ENCODE results near the gene TRMT61A.

DNA sequence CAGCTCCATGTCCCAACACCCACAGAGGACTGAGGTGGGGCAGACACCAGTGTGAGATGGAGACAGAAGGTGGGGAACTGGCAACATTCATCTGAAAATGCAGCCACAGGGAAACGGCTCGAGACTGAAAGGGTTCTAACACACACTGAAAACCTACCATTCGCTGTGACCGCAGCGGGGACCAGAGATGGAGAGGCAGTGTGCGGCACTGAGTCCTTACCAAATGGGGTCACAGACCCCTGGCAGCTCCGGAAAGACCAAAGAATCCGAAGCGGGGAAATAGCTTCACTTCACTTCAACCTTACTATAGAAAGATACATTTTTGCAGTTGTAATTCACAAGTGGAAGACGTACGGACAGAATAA is 23.8 kb downstream of the TRMT61A start:
- TF ChIP-seq, protein P1, sequence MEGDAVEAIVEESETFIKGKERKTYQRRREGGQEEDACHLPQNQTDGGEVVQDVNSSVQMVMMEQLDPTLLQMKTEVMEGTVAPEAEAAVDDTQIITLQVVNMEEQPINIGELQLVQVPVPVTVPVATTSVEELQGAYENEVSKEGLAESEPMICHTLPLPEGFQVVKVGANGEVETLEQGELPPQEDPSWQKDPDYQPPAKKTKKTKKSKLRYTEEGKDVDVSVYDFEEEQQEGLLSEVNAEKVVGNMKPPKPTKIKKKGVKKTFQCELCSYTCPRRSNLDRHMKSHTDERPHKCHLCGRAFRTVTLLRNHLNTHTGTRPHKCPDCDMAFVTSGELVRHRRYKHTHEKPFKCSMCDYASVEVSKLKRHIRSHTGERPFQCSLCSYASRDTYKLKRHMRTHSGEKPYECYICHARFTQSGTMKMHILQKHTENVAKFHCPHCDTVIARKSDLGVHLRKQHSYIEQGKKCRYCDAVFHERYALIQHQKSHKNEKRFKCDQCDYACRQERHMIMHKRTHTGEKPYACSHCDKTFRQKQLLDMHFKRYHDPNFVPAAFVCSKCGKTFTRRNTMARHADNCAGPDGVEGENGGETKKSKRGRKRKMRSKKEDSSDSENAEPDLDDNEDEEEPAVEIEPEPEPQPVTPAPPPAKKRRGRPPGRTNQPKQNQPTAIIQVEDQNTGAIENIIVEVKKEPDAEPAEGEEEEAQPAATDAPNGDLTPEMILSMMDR (IDR thresholded peaks at IDR 0.05; ENCODE audit: low read depth, low read length, poor library complexity, severe bottlenecking) = no peak
- TF ChIP-seq EZH2phosphoT487 (IDR thresholded peaks at IDR 0.05; ENCODE audit: borderline replicate concordance, low read length) = no peak
